ENCODE results near the gene LCN6. TPM values are rescaled to one million over a fixed set of nuclear protein-coding genes. Genes with fewer than 3 reads are reported as not detected.

LCN6 gene
- total RNA-seq, 1 experiment from 2014 or later = not detected

DNA sequence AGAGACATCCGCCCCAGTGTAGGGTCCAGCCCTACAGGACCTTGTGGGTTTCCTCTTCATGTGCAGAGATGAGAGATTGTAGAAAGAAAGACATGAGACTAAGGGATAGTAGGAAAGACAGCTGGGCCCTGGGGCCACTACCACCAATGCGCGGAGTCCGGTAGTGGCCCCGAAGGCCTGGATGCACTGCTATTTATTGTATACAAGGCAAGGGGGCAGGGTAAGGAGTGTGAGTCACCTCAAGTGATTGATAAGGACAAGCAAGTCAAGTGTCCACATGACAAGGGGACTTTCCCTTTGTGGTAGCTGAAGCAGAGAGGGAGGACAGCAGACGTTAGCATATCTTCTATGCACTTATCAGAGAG is 36.7 kb upstream of the LCN6 start:
- Histone ChIP-seq H3K23me2 (ENCODE audit: insufficient read length, low read depth, low read length, poor library complexity, severe bottlenecking) (no peaks in the 10 kb centered on the region), H4K8ac (replicated peaks; ENCODE audit: insufficient read length, low read depth, low read length) (no peak overlapping the region), H3K4ac (ENCODE audit: low read depth, low read length) (no peak overlapping the region), H3K4me1 (ENCODE audit: insufficient read depth, low read length) (no peaks in the 10 kb centered on the region), H3K4me2 (ENCODE audit: insufficient read depth, insufficient read length, low read length) (no peak overlapping the region), H3T11ph (ENCODE audit: low read length) (no peak overlapping the region), H3K14ac (ENCODE audit: insufficient read depth, low read length) (no peak overlapping the region), H4K91ac (ENCODE audit: insufficient read length, low read depth, low read length) (no peak overlapping the region), H2BK5ac (ENCODE audit: insufficient read length, low read length) (no peak overlapping the region), H2AFZ (ENCODE audit: low read length) (no peak overlapping the region), H3K27me3 (ENCODE audit: insufficient read depth, low read length) (no peaks in the 10 kb centered on the region), H3K79me1 (ENCODE audit: insufficient read depth, low read depth, low read length, poor library complexity, severe bottlenecking) (no peaks in the 10 kb centered on the region), H3K18ac (ENCODE audit: insufficient read length, low read depth, low read length) (no peak overlapping the region), H2BK15ac (ENCODE audit: low read depth, low read length) (no peak overlapping the region), H3K9me3 (ENCODE audit: control insufficient read depth, low read depth, low read length) (no peaks in the 10 kb centered on the region), H3K23ac (ENCODE audit: insufficient read length, low read depth, low read length) (no peak overlapping the region), H2BK12ac (ENCODE audit: insufficient read length, low read depth, low read length) (no peak overlapping the region), H4K5ac (ENCODE audit: insufficient read length, low read depth, low read length) (no peak overlapping the region), H2BK120ac (ENCODE audit: low read depth, low read length, poor library complexity, severe bottlenecking) (no peak overlapping the region), H3K56ac (ENCODE audit: insufficient read length, low read depth, low read length) (no peak overlapping the region), H3K79me2 (ENCODE audit: insufficient read depth, low read length) (no peaks in the 10 kb centered on the region), H3K9ac (ENCODE audit: extremely low read depth, insufficient read length, low read length) (no peak overlapping the region), H2AK5ac (ENCODE audit: insufficient read length, low read length) (no peak overlapping the region), H4K20me1 (ENCODE audit: control insufficient read depth, insufficient read depth, insufficient read length) (no peaks in the 10 kb centered on the region), H2BK20ac (ENCODE audit: low read depth, low read length, poor library complexity, severe bottlenecking) (no peak overlapping the region), H3K27ac (ENCODE audit: insufficient read length, low read depth, low read length) (no peak overlapping the region)
- WGBS (ENCODE audit: extremely low coverage, insufficient read length, low lambda C conversion rate) = no CpG with 5 or more reads among the region's 6 CpGs
- peak overlapping the region in 1 of 3 experiments; percentile 32; a peak in 1 of 7 replicates for H3K27ac Mint-ChIP-seq
- H3K4me1 Mint-ChIP-seq = peaks cover 5 to 13% of the 10 kb centered on the region in 2 experiments
- H3K36me3 Mint-ChIP-seq (ENCODE audit: insufficient read depth in 1 of 3, low read depth in 3 of 3) = no peaks in the 10 kb centered on the region
- no peaks in the 10 kb centered on the region for H3K9me3 Mint-ChIP-seq
- TF ChIP-seq, protein P1, sequence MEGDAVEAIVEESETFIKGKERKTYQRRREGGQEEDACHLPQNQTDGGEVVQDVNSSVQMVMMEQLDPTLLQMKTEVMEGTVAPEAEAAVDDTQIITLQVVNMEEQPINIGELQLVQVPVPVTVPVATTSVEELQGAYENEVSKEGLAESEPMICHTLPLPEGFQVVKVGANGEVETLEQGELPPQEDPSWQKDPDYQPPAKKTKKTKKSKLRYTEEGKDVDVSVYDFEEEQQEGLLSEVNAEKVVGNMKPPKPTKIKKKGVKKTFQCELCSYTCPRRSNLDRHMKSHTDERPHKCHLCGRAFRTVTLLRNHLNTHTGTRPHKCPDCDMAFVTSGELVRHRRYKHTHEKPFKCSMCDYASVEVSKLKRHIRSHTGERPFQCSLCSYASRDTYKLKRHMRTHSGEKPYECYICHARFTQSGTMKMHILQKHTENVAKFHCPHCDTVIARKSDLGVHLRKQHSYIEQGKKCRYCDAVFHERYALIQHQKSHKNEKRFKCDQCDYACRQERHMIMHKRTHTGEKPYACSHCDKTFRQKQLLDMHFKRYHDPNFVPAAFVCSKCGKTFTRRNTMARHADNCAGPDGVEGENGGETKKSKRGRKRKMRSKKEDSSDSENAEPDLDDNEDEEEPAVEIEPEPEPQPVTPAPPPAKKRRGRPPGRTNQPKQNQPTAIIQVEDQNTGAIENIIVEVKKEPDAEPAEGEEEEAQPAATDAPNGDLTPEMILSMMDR (conservative IDR thresholded peaks at IDR 0.05) = no peak
- H3K27me3 Mint-ChIP-seq (ENCODE audit: low read depth) = peaks cover 30% of the 10 kb centered on the region
- no peak overlapping the region for H3K4me3 Mint-ChIP-seq
- no peak for DNase-seq
